CD14-positive monocyte (primary cell): ENCODE results near the gene ABCB1. TPM values are rescaled to one million over a fixed set of nuclear protein-coding genes. Genes with fewer than 3 reads are reported as not detected.

Source experiments
- DNase-seq, 3 donors: peaks; one replicate each; pipeline ENCODE4 v3.0.0-alpha.2; 2011 to 2022
- H2AFZ ChIP-seq: 2 replicates; pipeline ENCODE4 v1.6.0; 2012; ENCODE audit warnings: mild to moderate bottlenecking, low read depth, low read length, inconsistent platforms; ENCODE audit not compliant: insufficient read depth, poor library complexity, severe bottlenecking
- H3K27ac ChIP-seq, 2 donors: 1 replicate in 1 of 2; 2 replicates in 1 of 2; pipeline ENCODE4 v1.5.1; 2012 to 2013; ENCODE audit warnings: low read length in 2 of 2, control low read depth in 1 of 2, inconsistent platforms in 1 of 2, low read depth in 1 of 2, mild to moderate bottlenecking in 1 of 2
- H3K27me3 ChIP-seq, 2 donors: one replicate each; pipeline versions ENCODE4 v1.6.0 to v1.6.1; 2011 to 2013; ENCODE audit warnings: low read length in 2 of 2; ENCODE audit not compliant: control insufficient read depth in 2 of 2, insufficient read depth in 2 of 2
- H3K36me3 ChIP-seq, 2 donors: replicated peaks in 1 of 2; 1 replicate in 1 of 2; 2 replicates in 1 of 2; pipeline versions ENCODE4 v1.5.1 to v1.6.1; 2012 to 2013; ENCODE audit warnings: low read length in 2 of 2, control low read depth in 1 of 2, inconsistent platforms in 1 of 2, mild to moderate bottlenecking in 1 of 2; ENCODE audit not compliant: insufficient read depth in 2 of 2, control insufficient read depth in 1 of 2
- H3K4me1 ChIP-seq, 2 donors: 1 replicate in 1 of 2; 2 replicates in 1 of 2; pipeline versions ENCODE4 v1.5.1 to v1.6.1; 2012 to 2013; ENCODE audit warnings: low read length in 2 of 2, control low read depth in 1 of 2, inconsistent platforms in 1 of 2, mild to moderate bottlenecking in 1 of 2, moderate library complexity in 1 of 2; ENCODE audit not compliant: insufficient read depth in 2 of 2, control insufficient read depth in 1 of 2
- H3K4me2 ChIP-seq: replicated peaks from 2 replicates; pipeline ENCODE3; 2012; ENCODE audit warnings: low read length, moderate library complexity, mild to moderate bottlenecking; ENCODE audit not compliant: poor library complexity, severe bottlenecking; ENCODE audit errors: extremely low read depth
- H3K4me3 ChIP-seq, 3 experiments: fragments of 200-600 bp in 1 of 3; sonication (generic) in 1 of 3; replicated peaks in 1 of 3; 1 replicate in 2 of 3; 2 replicates in 1 of 3; pipeline ENCODE4 v1.5.1; 2011 to 2013; ENCODE audit warnings: low read length in 3 of 3, mild to moderate bottlenecking in 3 of 3, control low read depth in 2 of 3, low read depth in 2 of 3, inconsistent platforms in 1 of 3, moderate library complexity in 1 of 3
- H3K79me2 ChIP-seq: 2 replicates; pipeline ENCODE4 v1.6.0; 2012; ENCODE audit warnings: mild to moderate bottlenecking, control low read depth, inconsistent platforms, low read length, moderate library complexity; ENCODE audit not compliant: insufficient read depth
- H3K9ac ChIP-seq: 2 replicates; pipeline ENCODE4 v1.6.0; 2017; ENCODE audit warnings: low read length, mild to moderate bottlenecking; ENCODE audit not compliant: insufficient read depth, poor library complexity, severe bottlenecking
- H3K9me3 ChIP-seq, 2 donors: replicated peaks in 1 of 2; 1 replicate in 1 of 2; 2 replicates in 1 of 2; pipeline versions ENCODE4 v1.5.1 to v1.6.1; 2012 to 2013; ENCODE audit warnings: low read length in 2 of 2, control low read depth in 1 of 2; ENCODE audit not compliant: control insufficient read depth in 1 of 2, insufficient read depth in 1 of 2
- H4K20me1 ChIP-seq: 2 replicates; pipeline ENCODE4 v1.6.0; 2012; ENCODE audit warnings: mild to moderate bottlenecking, low read length, control low read depth, moderate library complexity; ENCODE audit not compliant: insufficient read depth
- H3K27ac Mint-ChIP-seq, 7 donors: one replicate each; pipeline ENCODE4 v1.8.0; 2020; ENCODE audit warnings: mild to moderate bottlenecking in 7 of 7, mixed read lengths in 7 of 7, moderate library complexity in 6 of 7, inconsistent platforms in 2 of 7
- H3K27me3 Mint-ChIP-seq, 3 donors: one replicate each; pipeline ENCODE4 v1.8.0; 2021 to 2022; ENCODE audit warnings: low read depth in 3 of 3, mild to moderate bottlenecking in 3 of 3, mixed read lengths in 3 of 3, moderate library complexity in 3 of 3, inconsistent platforms in 1 of 3
- H3K36me3 Mint-ChIP-seq, 2 donors: one replicate each; pipeline ENCODE4 v1.8.0; 2020; ENCODE audit warnings: mixed read lengths in 2 of 2, inconsistent platforms in 1 of 2, mild to moderate bottlenecking in 1 of 2
- H3K4me1 Mint-ChIP-seq: one replicate; pipeline ENCODE4 v1.8.0; 2020; ENCODE audit warnings: mild to moderate bottlenecking, mixed read lengths
- H3K4me3 Mint-ChIP-seq, 2 donors: one replicate each; pipeline ENCODE4 v1.8.0; 2020; ENCODE audit warnings: mild to moderate bottlenecking in 2 of 2, mixed read lengths in 2 of 2, moderate library complexity in 1 of 2
- H3K9me3 Mint-ChIP-seq, 7 donors: one replicate each; pipeline ENCODE4 v1.8.0; 2020 to 2022; ENCODE audit warnings: mixed read lengths in 7 of 7, mild to moderate bottlenecking in 6 of 7, moderate library complexity in 6 of 7, inconsistent platforms in 2 of 7
- WGBS: methylation state at CpG from one replicate; pipeline ENCODE4 v1.1.5; 2013; ENCODE audit warnings: missing lambda C conversion rate; ENCODE audit not compliant: insufficient coverage; 5-methylcytosine and 5-hydroxymethylcytosine counted together
- intact Hi-C, 2 donors: fragments of 100-400 bp; cut with micrococcal nuclease; formaldehyde crosslinking; loops; one replicate each; pipeline versions ENCODE4 v1.15.0 to v1.15.1; 2023
- polyA plus RNA-seq, 3 donors: library from polyadenylated mRNA; depleted of rRNA in 1 of 3; unstranded in 2 of 3; stranded (reverse) in 1 of 3; fragments of 300-500 nt in 2 of 3; fragments of >200 nt in 1 of 3; fragmentation: Illumina TruSeq in 2 of 3; gene quantifications; 1 replicate in 2 of 3; 2 replicates in 1 of 3; pipeline ENCODE4 v1.2.3, GENCODE V29; 2012 to 2021
- TF ChIP-seq, protein P1 (sequence below): fragments of 200-600 bp; IDR thresholded peaks from one replicate; pipeline ENCODE4 v1.8.0; 2022; ENCODE audit warnings: antibody characterized with exemption, mild to moderate bottlenecking

Gene ABCB1
- polyA plus RNA-seq, 3 donors, result 0.24 TPM; not detected in 2

GRCh38 chr7:87570178-87570577 is 30.5 kb downstream of the ABCB1 start:
- Histone ChIP-seq H4K20me1 (no peaks in the 10 kb centered on the region), H3K4me2 (no peak overlapping the region), H3K9me3 (no peaks in the 10 kb centered on the region), H3K79me2 (no peaks in the 10 kb centered on the region), H3K4me1 (no peaks in the 10 kb centered on the region), H3K27ac (no peak overlapping the region), H3K27me3 (no peaks in the 10 kb centered on the region), H3K36me3 (no peaks in the 10 kb centered on the region), H2AFZ (no peak overlapping the region), H3K9ac (no peak overlapping the region), H3K4me3 (no peak overlapping the region)
- intact Hi-C loops, result no loop called here
- TF ChIP-seq, protein P1, sequence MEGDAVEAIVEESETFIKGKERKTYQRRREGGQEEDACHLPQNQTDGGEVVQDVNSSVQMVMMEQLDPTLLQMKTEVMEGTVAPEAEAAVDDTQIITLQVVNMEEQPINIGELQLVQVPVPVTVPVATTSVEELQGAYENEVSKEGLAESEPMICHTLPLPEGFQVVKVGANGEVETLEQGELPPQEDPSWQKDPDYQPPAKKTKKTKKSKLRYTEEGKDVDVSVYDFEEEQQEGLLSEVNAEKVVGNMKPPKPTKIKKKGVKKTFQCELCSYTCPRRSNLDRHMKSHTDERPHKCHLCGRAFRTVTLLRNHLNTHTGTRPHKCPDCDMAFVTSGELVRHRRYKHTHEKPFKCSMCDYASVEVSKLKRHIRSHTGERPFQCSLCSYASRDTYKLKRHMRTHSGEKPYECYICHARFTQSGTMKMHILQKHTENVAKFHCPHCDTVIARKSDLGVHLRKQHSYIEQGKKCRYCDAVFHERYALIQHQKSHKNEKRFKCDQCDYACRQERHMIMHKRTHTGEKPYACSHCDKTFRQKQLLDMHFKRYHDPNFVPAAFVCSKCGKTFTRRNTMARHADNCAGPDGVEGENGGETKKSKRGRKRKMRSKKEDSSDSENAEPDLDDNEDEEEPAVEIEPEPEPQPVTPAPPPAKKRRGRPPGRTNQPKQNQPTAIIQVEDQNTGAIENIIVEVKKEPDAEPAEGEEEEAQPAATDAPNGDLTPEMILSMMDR, result no peak
- WGBS, result no CpG with 5 or more reads among the region's 1 CpG
- peaks cover 0 to 3% (median 0%) of the 10 kb centered on the region in 3 donors for H3K27me3 Mint-ChIP-seq
- H3K9me3 Mint-ChIP-seq, result no peaks in the 10 kb centered on the region
- H3K4me3 Mint-ChIP-seq, result no peak overlapping the region
- no peak overlapping the region for H3K27ac Mint-ChIP-seq
- H3K36me3 Mint-ChIP-seq, result no peaks in the 10 kb centered on the region
- no peaks in the 10 kb centered on the region for H3K4me1 Mint-ChIP-seq
- DNase-seq, result no peak

DNA sequence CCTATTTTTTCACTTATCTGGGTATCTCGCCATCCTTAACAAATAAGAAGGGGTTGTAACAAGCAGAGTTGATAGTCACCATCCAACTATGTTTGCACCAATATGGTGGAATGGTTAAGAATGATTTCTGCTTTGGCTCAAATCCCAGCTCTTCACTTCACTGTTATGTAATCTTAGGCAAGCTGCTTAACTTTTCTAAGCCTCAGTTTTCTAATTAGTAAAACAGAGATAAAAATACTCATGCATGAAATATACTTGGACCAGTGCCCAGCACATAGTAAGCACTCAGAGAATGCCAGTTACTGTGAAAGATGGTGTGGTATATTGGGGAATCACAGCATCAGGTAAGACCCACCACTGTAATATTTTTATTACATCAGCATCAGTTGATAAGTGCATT is 33.6 kb downstream of the ABCB1 start:
- Histone ChIP-seq H3K4me1 (no peaks in the 10 kb centered on the region), H3K79me2 (no peaks in the 10 kb centered on the region), H2AFZ (no peak overlapping the region), H3K9ac (no peak overlapping the region), H3K27me3 (no peaks in the 10 kb centered on the region), H3K27ac (no peak overlapping the region), H3K36me3 (no peaks in the 10 kb centered on the region), H3K4me2 (no peak overlapping the region), H3K4me3 (no peak overlapping the region), H4K20me1 (no peaks in the 10 kb centered on the region), H3K9me3 (no peaks in the 10 kb centered on the region)
- H3K4me3 Mint-ChIP-seq, result no peak overlapping the region
- no peak for DNase-seq
- TF ChIP-seq, protein P1, result no peak
- H3K27me3 Mint-ChIP-seq, result no peaks in the 10 kb centered on the region
- H3K9me3 Mint-ChIP-seq, result no peaks in the 10 kb centered on the region
- intact Hi-C loops, result loop anchor here in 1 of 2 donors (10.0 kb wide), 1 partner anchor 252 kb away; no protein-coding TSS in a partner anchor
- H3K27ac Mint-ChIP-seq, result no peak overlapping the region
- no CpG with 5 or more reads among the region's 1 CpG for WGBS
- peaks cover 4% of the 10 kb centered on the region for H3K4me1 Mint-ChIP-seq
- no peaks in the 10 kb centered on the region for H3K36me3 Mint-ChIP-seq
